HG03025 (cell line): Measurements from ENCODE around the gene DGKI.
A peak's percentile ranks its signal among the peaks of the same experiment; 100 is the strongest.
"Not testable (repeated sequence)": the region's sequence is repeated elsewhere in the genome, so short reads cannot be mapped to it uniquely, and the experiment has no call there.

Experiments
- ATAC-seq: cut with Tn5 transposase; IDR thresholded peaks from one replicate; pipeline ENCODE4 v1.9.1; 2021; ENCODE audit warnings: mild to moderate bottlenecking, moderate library complexity; ENCODE audit not compliant: unreplicated experiment, low FRiP score

Gene DGKI

DNA sequence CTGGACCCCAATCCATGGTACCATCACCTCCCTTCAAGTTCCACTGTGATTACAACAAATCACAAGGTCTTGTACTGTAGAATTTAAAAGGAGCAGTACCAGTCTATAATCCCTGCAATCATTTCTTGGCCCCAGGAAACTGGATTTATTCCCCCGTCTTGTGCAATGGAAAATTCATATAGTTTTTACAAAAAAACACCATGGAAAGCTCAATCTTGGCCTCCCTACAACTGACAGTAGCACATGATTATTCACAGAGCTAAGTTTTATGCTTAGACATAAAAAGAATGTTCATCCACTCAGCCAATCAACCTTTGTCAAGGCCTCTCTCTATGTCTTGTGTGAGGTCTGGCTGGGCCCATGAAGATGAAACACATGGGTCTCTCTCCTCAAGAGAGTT lies 10.2 kb downstream of the DGKI start:
- ATAC-seq, result no peak

DNA sequence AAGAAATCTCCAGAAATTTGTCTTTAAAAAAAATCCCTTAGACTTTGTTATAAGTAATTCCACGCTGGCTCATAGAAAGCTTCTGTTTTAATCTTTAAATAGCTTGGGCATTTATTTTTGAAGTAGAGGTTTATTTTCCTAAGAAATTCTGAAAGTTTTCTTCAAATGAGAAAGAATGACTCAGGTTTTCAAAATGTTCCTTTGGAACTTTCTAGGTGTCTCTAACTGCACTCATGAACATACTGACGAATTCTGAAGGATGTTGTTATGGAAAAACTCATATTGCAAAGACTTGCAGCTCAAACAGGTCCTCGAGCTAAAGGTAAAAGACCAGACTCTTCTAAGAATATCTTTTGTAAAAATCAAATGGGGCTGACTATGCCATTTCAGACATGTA lies 10.7 kb downstream of the DGKI start:
- no peak for ATAC-seq

DNA sequence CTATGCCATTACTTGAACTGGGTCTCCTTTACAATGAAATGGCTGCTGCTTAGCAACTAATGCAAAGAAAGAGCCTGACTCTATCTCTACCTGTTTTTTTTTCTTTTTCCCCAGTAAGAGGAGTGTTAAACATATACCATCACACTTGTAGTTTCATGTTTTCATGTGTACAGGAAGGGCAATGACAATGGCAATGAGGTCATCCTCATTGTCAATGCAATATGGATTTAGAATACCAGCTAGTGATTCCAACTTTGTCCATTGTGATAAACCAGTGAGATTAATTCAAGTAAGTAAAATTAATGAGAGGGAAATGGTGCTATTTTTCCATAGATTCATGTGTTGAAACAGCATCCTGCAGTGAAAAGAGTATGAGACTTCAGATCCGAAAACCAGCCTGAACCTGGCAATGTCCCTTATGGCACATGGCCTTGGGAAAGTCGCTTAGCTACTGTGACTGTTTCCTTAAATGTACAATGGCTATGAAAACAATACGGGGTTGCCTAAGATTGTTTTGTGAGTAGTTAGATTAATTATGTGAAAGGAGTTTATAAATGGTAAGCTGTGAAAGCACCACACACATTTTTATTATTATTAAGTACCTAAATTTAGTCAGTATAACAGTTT lies 11.2 kb downstream of the DGKI start:
- no peak for ATAC-seq

DNA sequence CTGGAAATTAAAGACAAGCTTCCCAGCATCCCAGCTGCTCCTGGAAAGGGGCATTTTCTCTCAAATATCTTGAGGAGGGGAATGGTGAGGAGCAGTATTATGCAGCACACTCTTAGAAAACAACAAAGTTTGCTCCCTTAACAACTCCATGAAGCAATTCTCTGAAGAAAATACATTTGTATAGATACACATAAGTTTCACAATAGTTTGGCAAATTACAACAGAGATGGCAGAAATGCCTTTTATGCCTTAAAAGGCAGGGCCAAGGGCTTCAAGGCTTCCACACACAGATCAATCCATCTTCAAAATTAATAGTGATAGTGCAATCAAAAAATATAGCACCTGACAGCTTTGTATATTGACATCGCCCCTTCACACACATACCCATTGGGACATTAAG lies 12.2 kb downstream of the DGKI start:
- ATAC-seq, result no peak

DNA sequence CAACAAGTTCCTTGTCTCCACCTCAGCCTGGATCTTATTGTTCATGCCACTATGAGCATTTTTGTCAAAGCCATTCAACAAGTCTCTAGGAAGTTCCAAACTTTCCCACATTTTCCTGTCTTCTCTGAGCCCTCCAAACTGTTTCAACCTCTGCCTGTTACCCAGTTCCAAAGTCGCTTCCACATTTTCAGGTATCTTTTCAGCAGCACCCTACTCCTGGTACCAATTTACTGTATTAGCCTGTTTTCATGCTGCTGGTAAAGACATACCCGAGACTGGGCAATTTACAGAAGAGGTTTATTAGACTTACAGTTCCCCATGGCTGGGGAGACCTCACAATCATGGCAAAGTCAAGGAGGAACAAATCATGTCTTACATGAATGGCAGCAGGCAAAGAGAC lies 13.8 kb downstream of the DGKI start:
- not testable (repeated sequence) for ATAC-seq

DNA sequence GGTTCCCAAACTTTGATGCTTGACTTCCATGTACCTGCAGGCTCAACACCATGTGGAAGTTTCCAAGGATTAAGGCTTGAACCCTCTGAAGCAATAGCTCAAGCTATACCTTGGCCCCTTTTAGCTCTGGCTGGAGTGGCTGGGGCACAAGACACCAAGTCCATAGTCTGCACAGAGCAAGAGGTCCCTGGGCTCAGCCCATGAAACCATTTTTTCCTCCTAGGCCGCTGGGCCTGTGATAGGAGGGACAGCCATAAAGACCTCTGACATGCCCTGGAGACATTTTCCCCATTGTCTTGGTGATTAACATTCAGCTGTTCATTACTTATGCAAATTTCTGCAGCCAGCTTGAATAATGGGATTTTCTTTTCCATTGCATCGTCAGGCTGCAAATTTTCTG lies 14.4 kb downstream of the DGKI start:
- ATAC-seq, result no peak

DNA sequence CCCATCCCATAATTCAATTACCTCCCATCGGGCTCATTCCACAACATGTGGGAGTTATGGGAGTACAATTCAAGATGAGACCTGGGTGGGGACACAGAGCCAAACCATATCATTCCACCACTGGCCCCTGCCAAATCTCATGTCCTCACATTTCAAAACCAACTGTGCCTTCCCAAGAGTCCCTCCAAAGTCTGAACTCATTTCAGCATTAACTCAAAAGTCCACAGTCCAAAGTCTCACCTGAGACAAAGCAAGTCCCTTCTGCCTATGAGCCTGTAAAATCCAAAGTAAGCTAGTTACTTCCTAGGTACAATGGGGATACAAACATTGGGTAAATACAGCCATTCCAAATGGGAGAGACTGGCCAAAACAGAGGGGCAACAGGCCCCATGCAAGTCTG lies 15.2 kb downstream of the DGKI start:
- ATAC-seq, result not testable (repeated sequence)

DNA sequence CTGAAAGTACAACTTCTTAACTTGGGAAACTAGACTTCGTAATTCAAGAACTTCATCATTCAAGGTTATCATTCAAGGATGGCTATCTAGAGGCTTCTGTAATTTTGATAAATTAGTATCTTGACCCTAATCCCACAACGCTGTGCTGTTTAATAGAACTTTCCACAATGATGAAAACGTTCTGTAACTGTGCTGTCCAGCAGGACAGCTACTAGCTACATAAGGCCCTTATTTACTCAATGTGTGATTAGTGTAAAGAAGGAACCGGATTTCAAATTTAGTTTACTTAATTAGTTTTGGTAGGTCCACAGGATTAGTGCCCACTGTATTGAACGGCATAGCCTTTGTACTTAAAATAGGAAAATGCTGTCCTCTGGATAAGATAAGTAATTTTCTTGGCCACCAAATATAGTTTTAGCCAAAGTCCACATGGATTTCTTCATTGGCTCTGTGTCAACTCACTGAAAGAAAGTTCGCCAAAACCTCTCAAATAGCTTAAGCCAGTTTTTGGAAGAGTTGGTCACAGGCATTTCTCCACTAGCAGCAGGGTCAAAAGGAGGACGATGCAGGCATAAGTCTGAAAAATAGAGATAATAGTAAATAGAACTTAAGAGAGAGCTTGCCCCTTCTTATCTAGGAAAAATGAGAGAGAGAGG lies 17.3 kb downstream of the DGKI start:
- ATAC-seq, result no peak

DNA sequence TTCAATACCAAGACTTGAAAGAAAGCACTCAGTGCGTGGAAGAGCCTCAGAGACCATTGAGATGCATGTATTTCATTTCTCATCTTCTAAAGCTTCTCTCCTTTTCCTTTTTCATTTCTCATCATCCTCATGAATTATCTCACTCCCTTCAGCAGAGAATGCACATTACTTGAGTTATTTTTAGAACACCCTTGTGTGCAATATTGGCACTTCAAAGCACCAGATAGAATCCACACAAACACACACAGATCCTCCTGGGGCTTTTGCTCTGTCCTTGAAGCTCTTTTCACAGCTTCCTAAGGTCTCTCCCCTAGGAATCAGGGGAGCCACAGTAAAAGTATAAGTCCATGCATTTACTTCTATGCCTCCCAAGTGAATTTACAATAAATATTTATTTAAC lies 18.3 kb downstream of the DGKI start:
- no peak for ATAC-seq

DNA sequence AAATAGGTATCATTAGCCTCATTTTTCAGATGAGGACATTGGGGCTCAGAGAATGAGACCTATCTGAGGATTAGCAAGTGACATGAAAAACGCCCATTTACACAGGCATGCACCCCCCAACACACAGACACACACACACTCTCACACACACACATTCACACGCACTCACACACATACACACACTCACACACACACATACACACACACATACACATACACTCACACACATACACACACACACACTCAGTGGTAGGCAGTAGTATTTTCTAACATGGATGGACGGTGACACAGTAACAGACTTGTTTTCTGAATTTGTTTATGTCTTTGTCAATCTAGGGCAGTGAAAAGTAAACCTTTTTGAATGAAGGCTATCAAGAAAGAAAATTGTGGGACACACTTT lies 21.3 kb downstream of the DGKI start:
- ATAC-seq, result no peak

DNA sequence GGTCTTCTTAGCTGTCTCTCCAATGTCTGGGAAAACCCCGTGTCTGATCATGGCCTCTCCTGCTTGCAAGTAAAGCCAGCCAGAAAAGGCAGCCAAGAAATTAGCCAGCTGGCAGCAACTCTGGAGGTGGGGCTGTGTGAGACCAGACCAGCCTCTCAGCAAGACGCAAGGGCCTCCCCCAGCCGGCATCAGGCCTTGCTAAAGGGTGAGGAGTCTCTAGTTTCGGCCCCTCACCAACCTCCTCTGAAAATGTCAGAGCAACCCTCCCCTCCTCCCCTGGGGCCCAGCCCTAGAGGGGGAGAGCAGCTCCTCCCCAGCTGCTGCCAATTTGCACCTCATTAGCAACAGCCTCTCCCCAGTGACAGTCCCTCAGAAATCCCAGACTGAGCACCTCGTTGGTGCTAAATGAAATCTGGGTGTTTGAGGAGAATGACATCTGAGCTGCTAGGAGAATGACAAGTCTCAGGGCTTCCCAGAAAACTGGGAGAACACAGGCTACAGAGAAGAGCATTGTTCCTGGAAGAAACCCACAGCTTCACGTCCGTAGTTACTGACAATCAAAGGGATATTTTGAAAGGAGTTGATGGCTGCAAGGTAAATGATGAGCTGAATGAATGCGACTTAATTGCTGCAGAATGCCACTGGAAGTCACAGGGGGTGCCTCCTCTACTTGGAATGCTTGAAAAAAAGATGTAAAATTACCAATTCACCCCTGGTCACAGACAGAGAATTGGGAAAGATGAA lies 25.9 kb downstream of the DGKI start:
- peak; percentile 76 for ATAC-seq

DNA sequence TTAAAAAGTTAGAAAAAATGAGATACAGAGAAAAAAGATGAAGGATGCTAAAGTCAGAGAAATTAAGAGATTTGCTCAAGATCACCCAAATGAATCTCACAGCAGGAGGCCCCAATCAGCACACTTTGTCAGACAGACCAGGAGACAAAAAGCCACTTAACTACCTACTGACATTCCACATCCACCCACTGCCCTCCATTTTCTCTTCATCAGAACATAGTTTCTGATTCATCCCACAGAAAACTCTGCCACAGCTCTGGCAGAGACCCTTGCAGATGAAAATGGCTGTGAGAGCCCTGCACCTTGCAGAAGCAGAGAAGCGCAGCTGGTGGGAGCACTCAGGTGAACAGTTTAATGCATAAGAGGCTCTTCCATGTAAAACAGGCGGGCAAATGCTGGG lies 26.6 kb downstream of the DGKI start:
- no peak for ATAC-seq

DNA sequence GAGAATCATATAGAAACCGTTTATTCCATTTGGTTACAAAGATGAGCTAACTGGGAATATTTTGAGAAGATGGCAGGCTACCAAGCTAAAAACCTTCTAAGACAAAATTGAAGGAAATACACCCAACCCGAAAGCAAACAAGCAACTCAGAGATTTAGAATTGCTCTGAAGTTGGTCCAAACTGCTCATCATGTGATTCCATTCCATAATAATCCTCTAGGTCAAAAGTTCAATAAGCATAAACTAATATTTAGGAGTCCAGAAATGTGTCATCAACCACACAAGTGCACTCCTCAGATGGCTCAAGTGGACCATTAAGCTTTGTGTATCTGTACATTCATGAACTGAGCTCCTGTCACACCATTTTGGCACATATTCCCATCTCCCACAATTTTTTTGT lies 28.7 kb downstream of the DGKI start:
- ATAC-seq, result no peak

DNA sequence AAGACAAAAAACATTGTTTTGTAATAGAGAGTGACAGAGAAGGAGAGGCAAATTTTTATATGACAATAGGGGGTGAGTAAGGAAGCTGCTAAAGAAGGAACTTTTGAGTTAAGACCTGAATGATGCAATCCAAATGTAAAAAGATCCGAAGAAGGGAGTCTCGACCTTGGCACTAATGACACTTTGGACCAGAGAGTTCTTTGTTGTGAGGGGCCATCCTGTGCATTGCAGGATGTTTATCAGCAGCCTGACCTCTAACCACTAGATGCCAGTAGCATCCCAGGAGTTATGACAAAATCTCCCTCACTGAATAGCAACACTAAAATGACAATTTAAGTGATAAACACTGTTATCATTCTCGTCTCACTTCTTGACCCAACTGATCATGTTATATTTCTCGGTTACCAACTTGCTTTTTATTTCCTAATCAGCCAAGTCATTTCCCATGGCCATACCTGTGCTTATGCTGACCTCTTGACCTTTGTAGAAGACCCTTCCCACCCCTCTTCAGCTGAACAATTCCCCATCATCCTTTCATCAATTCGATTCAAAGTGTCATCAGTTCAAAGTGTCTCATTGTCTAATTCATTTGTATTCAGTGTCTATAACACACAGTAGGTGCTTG lies 30.0 kb downstream of the DGKI start:
- ATAC-seq, result no peak

DNA sequence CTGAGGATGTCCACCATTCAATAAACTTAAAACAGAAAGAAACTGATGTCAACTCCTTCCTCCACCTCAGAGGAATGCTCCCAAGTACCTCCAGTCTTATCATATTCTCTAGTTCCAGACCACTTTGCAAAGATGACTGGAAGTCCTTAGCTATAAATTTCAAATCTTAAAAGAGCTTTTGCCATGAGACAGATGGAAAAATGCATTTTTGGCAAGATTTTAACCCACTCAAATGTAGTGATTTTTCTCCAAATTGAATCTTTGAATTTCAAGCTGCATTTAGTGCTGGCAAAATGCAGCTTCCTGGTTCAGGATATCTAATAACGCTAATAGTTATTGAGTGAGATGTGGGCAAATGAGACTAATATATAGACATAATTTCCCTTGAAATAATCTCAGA lies 33.2 kb downstream of the DGKI start:
- ATAC-seq, result no peak

DNA sequence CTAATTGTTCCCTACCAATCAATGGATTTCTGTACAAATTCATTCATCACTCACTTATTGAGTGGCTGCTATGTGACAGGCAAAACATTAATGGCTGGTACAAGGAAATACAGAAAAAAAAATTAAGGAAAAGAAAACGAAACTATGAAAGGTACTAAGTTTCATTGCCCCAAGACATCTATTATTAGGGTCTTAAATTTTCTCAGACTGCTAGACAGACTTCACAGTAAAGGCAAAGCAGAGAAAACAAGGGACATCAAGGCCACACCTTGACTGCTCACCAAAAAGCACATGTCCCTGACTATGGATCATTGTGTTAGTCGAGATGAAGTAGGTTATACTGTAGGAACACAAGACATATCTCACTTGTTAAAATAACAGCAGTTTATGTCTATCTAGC lies 36.5 kb downstream of the DGKI start:
- no peak for ATAC-seq

DNA sequence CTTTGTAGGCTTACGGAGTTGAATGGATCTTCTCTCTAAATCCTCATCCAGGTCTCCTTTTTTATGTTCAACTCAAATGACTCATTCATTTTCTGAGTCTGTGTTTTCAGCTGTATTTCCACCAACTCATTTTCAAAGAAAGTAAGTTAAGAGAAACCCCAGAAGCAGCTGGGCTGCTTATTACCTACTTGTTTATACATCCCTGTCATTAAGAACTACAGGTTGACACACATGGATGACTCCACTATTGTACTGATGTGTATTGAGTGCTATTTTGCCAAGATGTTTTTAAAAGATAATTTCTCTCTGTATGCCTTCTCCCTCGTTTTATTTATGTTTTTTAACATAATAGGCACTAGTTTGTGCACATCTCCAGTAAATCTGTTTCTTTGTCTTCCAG lies 41.9 kb downstream of the DGKI start:
- no peak for ATAC-seq

DNA sequence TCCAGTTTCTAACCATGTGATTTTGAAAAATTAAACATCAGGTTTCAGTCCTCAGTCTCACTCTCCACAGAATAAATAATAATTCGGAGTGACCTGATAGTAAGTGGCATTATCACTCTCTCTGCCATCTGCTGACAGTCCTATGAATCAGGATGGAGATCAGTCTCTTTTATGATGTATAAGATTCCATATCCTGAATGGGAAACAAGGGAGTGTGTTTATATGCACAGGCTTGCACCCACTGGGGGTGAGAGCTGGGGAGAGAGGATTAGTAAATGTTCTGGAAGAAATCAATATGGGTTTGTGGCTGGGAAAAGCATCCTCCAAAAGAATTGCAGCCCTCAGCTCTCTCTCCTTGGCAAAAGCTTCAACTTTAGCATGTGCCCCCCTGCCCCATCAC lies 45.3 kb downstream of the DGKI start:
- no peak for ATAC-seq

DNA sequence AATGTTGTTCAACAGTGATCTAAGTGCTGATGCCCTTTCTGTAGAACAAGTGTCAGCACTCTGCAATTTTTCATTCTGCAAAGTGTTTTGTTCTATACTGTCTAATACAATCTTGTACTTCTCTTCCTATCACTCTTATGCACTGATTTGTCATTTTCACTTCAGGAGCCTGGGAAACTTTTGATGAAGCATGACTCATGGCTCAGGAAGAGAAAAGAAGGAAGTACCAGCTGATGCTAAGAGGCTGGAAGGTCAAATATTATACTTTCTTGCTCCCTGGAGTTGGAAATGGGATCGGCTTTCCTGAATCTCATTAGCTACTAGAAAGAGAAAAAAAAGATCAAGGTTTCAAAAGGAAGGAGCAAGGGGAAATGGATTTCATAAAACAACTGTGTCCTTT lies 45.8 kb downstream of the DGKI start:
- no peak for ATAC-seq

DNA sequence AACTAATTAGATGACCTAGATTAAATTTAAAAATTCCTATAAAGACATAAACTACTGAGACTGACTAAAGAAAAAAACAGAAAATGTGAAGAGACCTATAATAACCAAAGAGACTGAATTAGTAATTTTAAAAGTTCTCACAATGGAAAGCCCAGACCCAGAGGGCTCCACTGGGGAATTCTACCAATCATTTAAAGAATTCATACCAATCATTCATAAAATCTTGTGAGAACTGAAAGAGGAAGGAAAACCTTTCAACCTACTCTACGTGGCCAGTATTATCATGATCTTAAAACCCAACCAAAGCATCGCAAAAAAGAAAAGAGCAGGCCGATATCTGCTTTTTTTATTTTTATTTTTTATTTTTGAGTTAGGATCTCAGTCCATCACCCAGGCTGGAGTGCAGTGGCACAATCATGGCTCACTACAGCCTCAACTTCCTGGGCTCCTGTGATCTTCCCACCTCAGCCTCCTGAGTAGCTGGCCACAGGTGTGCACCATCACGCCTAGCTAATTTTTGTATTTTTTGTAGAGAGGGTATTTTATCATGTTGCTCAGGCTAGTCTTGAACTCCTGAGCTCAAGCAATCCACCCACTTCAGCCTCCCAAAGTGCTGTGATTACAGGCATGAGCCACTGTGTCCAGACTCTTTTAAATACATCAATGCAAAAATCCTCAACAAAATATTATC lies 48.6 kb downstream of the DGKI start:
- no peak for ATAC-seq

DNA sequence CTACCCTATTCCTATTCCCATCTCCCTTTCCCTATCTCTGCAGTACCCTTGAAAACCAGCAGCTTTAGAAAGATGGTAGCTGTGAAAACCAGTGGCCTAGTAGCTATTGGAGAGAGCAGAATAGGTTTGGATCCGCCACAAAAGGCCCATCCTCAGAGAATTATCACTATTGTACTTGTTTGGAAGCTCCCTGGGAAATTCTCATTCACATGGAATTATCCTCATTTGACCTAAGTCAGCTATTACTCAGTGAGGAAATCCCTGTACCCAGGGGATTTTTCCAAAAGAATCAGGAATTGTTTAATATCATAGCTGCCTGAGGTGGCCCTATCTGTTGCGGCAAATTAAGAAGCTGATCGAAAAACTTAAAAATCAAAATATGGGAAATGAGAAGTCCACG lies 51.6 kb downstream of the DGKI start:
- no peak for ATAC-seq
